ENCODE data around the gene CHRDL2.
"Not testable (repeated sequence)": the region's sequence is repeated elsewhere in the genome, so short reads cannot be mapped to it uniquely, and the experiment has no call there.

CHRDL2 gene

GRCh38 chr11:74755395-74755995 lies 24.3 kb upstream of the CHRDL2 start:
- Mint-ChIP-seq H3K27me3 (no peaks in the 10 kb centered on the region), H3K4me3 (no peak overlapping the region)

GRCh38 chr11:74754507-74755252 lies 23.5 kb upstream of the CHRDL2 start:
- peaks cover 4% of the 10 kb centered on the region for H3K9me3 Mint-ChIP-seq
- peaks cover 16% of the 10 kb centered on the region for H3K36me3 Mint-ChIP-seq (ENCODE audit: low read depth)
- H3K4me1 Mint-ChIP-seq (ENCODE audit: low read depth) = peaks cover 38% of the 10 kb centered on the region
- DNase-seq = no peak
- H3K27ac Mint-ChIP-seq = peak overlapping the region; percentile 67
- no peaks in the 10 kb centered on the region for H3K27me3 Mint-ChIP-seq
- H3K4me3 Mint-ChIP-seq = no peak overlapping the region

More at GRCh38 chr11:74755395-74755995, 24.3 kb upstream of the CHRDL2 start:
- no peak overlapping the region for H3K27ac Mint-ChIP-seq
- H3K4me1 Mint-ChIP-seq (ENCODE audit: low read depth) = peaks cover 33% of the 10 kb centered on the region
- H3K36me3 Mint-ChIP-seq (ENCODE audit: low read depth) = peaks cover 12% of the 10 kb centered on the region
- H3K9me3 Mint-ChIP-seq = peaks cover 4% of the 10 kb centered on the region
- DNase-seq = no peak

- no peak for DNase-seq
- H3K9me3 Mint-ChIP-seq = peaks cover under 1% of the 10 kb centered on the region
- H3K4me3 Mint-ChIP-seq = peak overlapping the region; percentile 17
- H3K27ac Mint-ChIP-seq = no peak overlapping the region
- peaks cover 15% of the 10 kb centered on the region for H3K36me3 Mint-ChIP-seq (ENCODE audit: low read depth)
- no peaks in the 10 kb centered on the region for H3K27me3 Mint-ChIP-seq
- peaks cover 59% of the 10 kb centered on the region for H3K4me1 Mint-ChIP-seq (ENCODE audit: low read depth)
Measured at GRCh38 chr11:74751303-74751702, 20.1 kb upstream of the CHRDL2 start.

GRCh38 chr11:74750598-74750997 lies 19.4 kb upstream of the CHRDL2 start:
- H3K27me3 Mint-ChIP-seq, H3K9me3 Mint-ChIP-seq, DNase-seq, H3K27ac Mint-ChIP-seq: not testable (repeated sequence)
- Mint-ChIP-seq H3K4me3 (peak overlapping the region; percentile 87), H3K36me3 (ENCODE audit: low read depth) (peaks cover 15% of the 10 kb centered on the region), H3K4me1 (ENCODE audit: low read depth) (peaks cover 61% of the 10 kb centered on the region)

GRCh38 chr11:74749965-74750296 lies 18.7 kb upstream of the CHRDL2 start:
- Mint-ChIP-seq H3K4me1 (ENCODE audit: low read depth) (peaks cover 55% of the 10 kb centered on the region), H3K4me3 (peak overlapping the region; percentile 87), H3K36me3 (ENCODE audit: low read depth) (peaks cover 15% of the 10 kb centered on the region), H3K27ac (peak overlapping the region; percentile 88), H3K9me3 (no peaks in the 10 kb centered on the region), H3K27me3 (no peaks in the 10 kb centered on the region)
- no peak for DNase-seq

- DNase-seq = peak; percentile 77
- Mint-ChIP-seq H3K27ac (peak overlapping the region; percentile 88), H3K36me3 (ENCODE audit: low read depth) (peaks cover 13% of the 10 kb centered on the region), H3K4me1 (ENCODE audit: low read depth) (peaks cover 49% of the 10 kb centered on the region), H3K27me3 (no peaks in the 10 kb centered on the region), H3K9me3 (no peaks in the 10 kb centered on the region), H3K4me3 (peak overlapping the region; percentile 87)
Measured at GRCh38 chr11:74749127-74749964, 18.1 kb upstream of the CHRDL2 start.

GRCh38 chr11:74748211-74749126 lies 17.2 kb upstream of the CHRDL2 start, which contains the start of gene RNF169:
TSS of gene RNF169 (plus strand) at chr11:74748849. CDS start at chr11:74748881, 32 bp downstream.
- Mint-ChIP-seq H3K36me3 (ENCODE audit: low read depth) (peaks cover 13% of the 10 kb centered on the region), H3K27ac (peak within 1 kb of the TSS; percentile 88), H3K9me3 (no peaks in the 10 kb centered on the region), H3K4me1 (ENCODE audit: low read depth) (peaks cover 41% of the 10 kb centered on the region), H3K4me3 (peak within 1 kb of the TSS; percentile 87), H3K27me3 (no peaks in the 10 kb centered on the region)
- DNase-seq = peak; percentile 90

- Mint-ChIP-seq H3K4me1 (ENCODE audit: low read depth) (peaks cover 37% of the 10 kb centered on the region), H3K27ac (no peak overlapping the region), H3K36me3 (ENCODE audit: low read depth) (peaks cover 10% of the 10 kb centered on the region), H3K4me3 (no peak overlapping the region), H3K9me3 (no peaks in the 10 kb centered on the region), H3K27me3 (no peaks in the 10 kb centered on the region)
- no peak for DNase-seq
Measured at GRCh38 chr11:74746868-74747267, 15.6 kb upstream of the CHRDL2 start.

GRCh38 chr11:74744277-74744676 lies 13.1 kb upstream of the CHRDL2 start:
- Mint-ChIP-seq H3K27me3 (no peaks in the 10 kb centered on the region), H3K36me3 (ENCODE audit: low read depth) (no peaks in the 10 kb centered on the region), H3K4me1 (ENCODE audit: low read depth) (peaks cover 31% of the 10 kb centered on the region), H3K9me3 (no peaks in the 10 kb centered on the region), H3K4me3 (no peak overlapping the region), H3K27ac (no peak overlapping the region)
- DNase-seq = no peak

GRCh38 chr11:74743640-74744039 lies 12.4 kb upstream of the CHRDL2 start:
- H3K4me1 Mint-ChIP-seq (ENCODE audit: low read depth) = peaks cover 31% of the 10 kb centered on the region
- H3K9me3 Mint-ChIP-seq = no peaks in the 10 kb centered on the region
- no peaks in the 10 kb centered on the region for H3K36me3 Mint-ChIP-seq (ENCODE audit: low read depth)
- H3K4me3 Mint-ChIP-seq = no peak overlapping the region
- no peak for DNase-seq
- H3K27ac Mint-ChIP-seq = peak overlapping the region; percentile 31
- no peaks in the 10 kb centered on the region for H3K27me3 Mint-ChIP-seq

- Mint-ChIP-seq H3K4me3 (no peak overlapping the region), H3K27me3 (peaks cover 8% of the 10 kb centered on the region), H3K4me1 (ENCODE audit: low read depth) (peaks cover 17% of the 10 kb centered on the region), H3K27ac (no peak overlapping the region), H3K36me3 (ENCODE audit: low read depth) (no peaks in the 10 kb centered on the region), H3K9me3 (no peaks in the 10 kb centered on the region)
- no peak for DNase-seq
Measured at GRCh38 chr11:74742070-74742469, 10.8 kb upstream of the CHRDL2 start.

- Mint-ChIP-seq H3K27me3 (peaks cover 24% of the 10 kb centered on the region), H3K36me3 (ENCODE audit: low read depth) (no peaks in the 10 kb centered on the region), H3K4me1 (ENCODE audit: low read depth) (peaks cover 9% of the 10 kb centered on the region), H3K4me3 (no peak overlapping the region), H3K9me3 (no peaks in the 10 kb centered on the region), H3K27ac (no peak overlapping the region)
- DNase-seq = no peak
Measured at GRCh38 chr11:74739546-74740270, 8.5 kb upstream of the CHRDL2 start.

- H3K36me3 Mint-ChIP-seq (ENCODE audit: low read depth) = no peaks in the 10 kb centered on the region
- no peak overlapping the region for H3K27ac Mint-ChIP-seq
- H3K4me3 Mint-ChIP-seq = no peak overlapping the region
- peaks cover 16% of the 10 kb centered on the region for H3K4me1 Mint-ChIP-seq (ENCODE audit: low read depth)
- no peak for DNase-seq
- no peaks in the 10 kb centered on the region for H3K9me3 Mint-ChIP-seq
- peaks cover 51% of the 10 kb centered on the region for H3K27me3 Mint-ChIP-seq
Measured at GRCh38 chr11:74736031-74736430, 4.8 kb upstream of the CHRDL2 start.

Measured in activated T-cell treated with anti-CD3 and anti-CD28 coated beads, Interleukin-2, amount 50 U/mL, for 24 hours (primary cell).